NT2/D1 (cell line): Measurements from ENCODE around the gene SYDE2.
"Not testable (repeated sequence)": the region's sequence is repeated elsewhere in the genome, so short reads cannot be mapped to it uniquely, and the experiment has no call there.

Experiments used
- DNase-seq: peaks from one replicate; pipeline ENCODE4 v3.0.0-alpha.2; 2011; ENCODE audit warnings: low read depth, low spot score
- H3K27me3 ChIP-seq: 2 replicates; pipeline ENCODE4 v1.6.0; 2011; ENCODE audit warnings: mild to moderate bottlenecking; ENCODE audit not compliant: insufficient read length, insufficient read depth
- H3K36me3 ChIP-seq: 2 replicates; pipeline ENCODE4 v1.6.1; 2011; ENCODE audit warnings: mild to moderate bottlenecking, low read length, mixed read lengths; ENCODE audit not compliant: insufficient read depth, insufficient read length
- H3K4me1 ChIP-seq: 2 replicates; pipeline ENCODE4 v1.5.1; 2011; ENCODE audit not compliant: insufficient read depth, insufficient read length
- H3K4me3 ChIP-seq: 2 replicates; pipeline ENCODE4 v1.5.1; 2011; ENCODE audit warnings: low read depth; ENCODE audit not compliant: insufficient read length
- H3K9ac ChIP-seq: 2 replicates; pipeline ENCODE4 v1.6.0; 2011; ENCODE audit warnings: low read depth; ENCODE audit not compliant: insufficient read length
- H3K9me3 ChIP-seq: 2 replicates; pipeline ENCODE4 v1.5.1; 2011; ENCODE audit warnings: mild to moderate bottlenecking, low read length; ENCODE audit not compliant: insufficient read depth
- SUZ12 ChIP-seq: IDR thresholded peaks from 2 replicates; pipeline ENCODE4 v1.6.1; 2011; ENCODE audit not compliant: insufficient read length, insufficient read depth; ENCODE audit errors: extremely low read depth
- YY1 ChIP-seq: IDR thresholded peaks from 2 replicates; pipeline ENCODE4 v1.6.1; 2011; ENCODE audit not compliant: insufficient read length, insufficient read depth
- ZNF274 ChIP-seq: IDR thresholded peaks from 2 replicates; pipeline ENCODE4 v1.6.1; 2011; ENCODE audit warnings: mild to moderate bottlenecking, low read depth, low read length

The SYDE2 gene

GRCh38 chr1:85200463-85201339 is at the start of gene SYDE2:
Gene SYDE2 (minus strand): TSS chr1:85201016. CDS start chr1:85200996, 20 bp downstream.
- peak; percentile 68 for DNase-seq
- Histone ChIP-seq H3K27me3 (no peaks in the 10 kb centered on the region), H3K4me3 (peak within 1 kb of the TSS; percentile 95), H3K9ac (peak within 1 kb of the TSS; percentile 93), H3K9me3 (no peaks in the 10 kb centered on the region), H3K36me3 (peaks cover 10% of the 10 kb centered on the region), H3K4me1 (no peaks in the 10 kb centered on the region)
- TF ChIP-seq YY1, result no peak
- TF ChIP-seq SUZ12, result no peak
- no peak for TF ChIP-seq ZNF274

- H3K27me3 ChIP-seq, DNase-seq, H3K9ac ChIP-seq, H3K4me3 ChIP-seq, H3K4me1 ChIP-seq: not testable (repeated sequence)
- peaks cover 41% of the 10 kb centered on the region for H3K36me3 ChIP-seq
- H3K9me3 ChIP-seq, result peaks cover 17% of the 10 kb centered on the region; the same call in 1 of the 2 replicates
These were observed 48.2 kb upstream of the SYDE2 start for GRCh38 chr1:85249042-85249441.

GRCh38 chr1:85245891-85246290 is 45.1 kb upstream of the SYDE2 start:
- Histone ChIP-seq H3K4me3 (no peak overlapping the region), H3K9ac (no peak overlapping the region), H3K36me3 (peaks cover 9% of the 10 kb centered on the region), H3K4me1 (no peaks in the 10 kb centered on the region), H3K9me3 (peaks cover 17% of the 10 kb centered on the region; the same call in 1 of the 2 replicates), H3K27me3 (no peaks in the 10 kb centered on the region)
- no peak for TF ChIP-seq YY1
- no peak for DNase-seq

- Histone ChIP-seq H3K36me3 (peaks cover 6% of the 10 kb centered on the region), H3K9me3 (peaks cover 17% of the 10 kb centered on the region; the same call in 1 of the 2 replicates), H3K4me3 (no peak overlapping the region), H3K9ac (no peak overlapping the region), H3K4me1 (no peaks in the 10 kb centered on the region), H3K27me3 (no peaks in the 10 kb centered on the region)
- DNase-seq, result no peak
- TF ChIP-seq ZNF274, result no peak
- no peak for TF ChIP-seq YY1
- TF ChIP-seq SUZ12, result no peak
These were observed 44.6 kb upstream of the SYDE2 start for GRCh38 chr1:85245456-85245855.

GRCh38 chr1:85244271-85245061 is 43.6 kb upstream of the SYDE2 start:
- Histone ChIP-seq H3K9me3 (peaks cover 11% of the 10 kb centered on the region; the same call in 1 of the 2 replicates), H3K36me3 (no peaks in the 10 kb centered on the region), H3K4me1 (no peaks in the 10 kb centered on the region), H3K9ac (no peak overlapping the region), H3K27me3 (no peaks in the 10 kb centered on the region), H3K4me3 (no peak overlapping the region)
- no peak for TF ChIP-seq YY1
- no peak for TF ChIP-seq ZNF274
- no peak for TF ChIP-seq SUZ12
- no peak for DNase-seq

- H3K4me3 ChIP-seq, result no peak overlapping the region
- H3K9ac ChIP-seq, result no peak overlapping the region
- H3K27me3 ChIP-seq, result no peaks in the 10 kb centered on the region
- TF ChIP-seq SUZ12 (no peak), ZNF274 (no peak), YY1 (no peak)
- H3K9me3 ChIP-seq, result 0 out of 2 replicates have a peak, but pooled peaks cover under 1% of the 10 kb centered on the region
- no peak for DNase-seq
- H3K36me3 ChIP-seq, result no peaks in the 10 kb centered on the region
- no peaks in the 10 kb centered on the region for H3K4me1 ChIP-seq
These were observed 42.6 kb upstream of the SYDE2 start for GRCh38 chr1:85243372-85243771.

- Histone ChIP-seq H3K4me1 (no peaks in the 10 kb centered on the region), H3K27me3 (no peaks in the 10 kb centered on the region), H3K4me3 (no peak overlapping the region), H3K9me3 (no peaks in the 10 kb centered on the region), H3K36me3 (no peaks in the 10 kb centered on the region), H3K9ac (no peak overlapping the region)
- TF ChIP-seq ZNF274 (no peak), YY1 (no peak), SUZ12 (no peak)
- DNase-seq, result no peak
These were observed 39.8 kb upstream of the SYDE2 start for GRCh38 chr1:85240643-85241042.

- Histone ChIP-seq H3K4me3 (no peak overlapping the region), H3K27me3 (no peaks in the 10 kb centered on the region), H3K9me3 (no peaks in the 10 kb centered on the region), H3K9ac (no peak overlapping the region), H3K4me1 (no peaks in the 10 kb centered on the region), H3K36me3 (no peaks in the 10 kb centered on the region)
- TF ChIP-seq YY1 (no peak), SUZ12 (no peak), ZNF274 (no peak)
- DNase-seq, result no peak
These were observed 39.4 kb upstream of the SYDE2 start for GRCh38 chr1:85240174-85240601.
